Neural progenitor cell (in vitro differentiated cells): ENCODE measurements around the gene ABCA1. TPM values are rescaled to one million over a fixed set of nuclear protein-coding genes. Genes with fewer than 3 reads are reported as not detected.

Experiments
- DNase-seq: peaks from one replicate; pipeline ENCODE4 v3.0.0-alpha.2; 2016; ENCODE audit warnings: low spot score
- H2AFZ ChIP-seq: fragments of 200-600 bp; sonication (generic); replicated peaks from 2 replicates; pipeline ENCODE4 v1.6.1; 2016; ENCODE audit warnings: antibody characterized with exemption
- H3F3A ChIP-seq: fragments of 200-600 bp; sonication (generic); 2 replicates; pipeline ENCODE4 v1.6.1; 2016; ENCODE audit warnings: antibody characterized with exemption, low read depth
- H3K27ac ChIP-seq: fragments of 200-600 bp; sonication (generic); 2 replicates; pipeline ENCODE4 v1.5.1; 2016; ENCODE audit warnings: mild to moderate bottlenecking
- H3K27me3 ChIP-seq: fragments of 200-600 bp; sonication (generic); 2 replicates; pipeline ENCODE4 v1.6.1; 2016; ENCODE audit warnings: mild to moderate bottlenecking, moderate library complexity
- H3K36me3 ChIP-seq: fragments of 200-600 bp; sonication (generic); 2 replicates; pipeline ENCODE4 v1.5.1; 2016
- H3K4me1 ChIP-seq: fragments of 200-600 bp; sonication (generic); 2 replicates; pipeline ENCODE4 v1.6.1; 2016; ENCODE audit warnings: mixed run types
- H3K4me2 ChIP-seq: fragments of 200-600 bp; sonication (generic); 2 replicates; pipeline ENCODE4 v1.6.1; 2016
- H3K4me3 ChIP-seq: fragments of 200-600 bp; sonication (generic); 2 replicates; pipeline ENCODE4 v1.5.1; 2016
- H3K79me2 ChIP-seq: fragments of 200-600 bp; sonication (generic); 2 replicates; pipeline ENCODE4 v1.6.1; 2016; ENCODE audit warnings: low read depth
- H3K9ac ChIP-seq: fragments of 200-600 bp; sonication (generic); 2 replicates; pipeline ENCODE4 v1.6.1; 2016
- H3K9me3 ChIP-seq: fragments of 200-600 bp; sonication (generic); 2 replicates; pipeline ENCODE4 v1.5.1; 2016; ENCODE audit warnings: low read depth
- H4K20me1 ChIP-seq: fragments of 200-600 bp; sonication (generic); 2 replicates; pipeline ENCODE4 v1.6.1; 2016; ENCODE audit warnings: low read depth
- H3K27ac Mint-ChIP-seq: 3 replicates; pipeline ENCODE4 v1.8.0; 2021; ENCODE audit warnings: mixed read lengths
- H3K27me3 Mint-ChIP-seq: 2 replicates; pipeline ENCODE4 v1.8.0; 2022; ENCODE audit warnings: low read depth, mild to moderate bottlenecking, inconsistent platforms, moderate library complexity, mixed read lengths; ENCODE audit not compliant: insufficient read depth
- H3K36me3 Mint-ChIP-seq: 3 replicates; pipeline ENCODE4 v1.8.0; 2021; ENCODE audit warnings: mixed read lengths
- H3K4me1 Mint-ChIP-seq: 3 replicates; pipeline ENCODE4 v1.8.0; 2021; ENCODE audit warnings: mixed read lengths
- H3K4me3 Mint-ChIP-seq: 3 replicates; pipeline ENCODE4 v1.8.0; 2021; ENCODE audit warnings: mild to moderate bottlenecking, moderate library complexity, mixed read lengths
- H3K9me3 Mint-ChIP-seq: 3 replicates; pipeline ENCODE4 v1.8.0; 2020; ENCODE audit warnings: mixed read lengths
- CTCF ChIP-seq: fragments of 200-600 bp; sonication (generic); IDR thresholded peaks from 2 replicates; pipeline ENCODE4 v1.5.1; 2017; ENCODE audit warnings: antibody characterized with exemption, mild to moderate bottlenecking
- EZH2 ChIP-seq: fragments of 200-600 bp; sonication (generic); IDR thresholded peaks from 2 replicates; pipeline ENCODE4 v1.6.1; 2017; ENCODE audit warnings: antibody characterized with exemption, mild to moderate bottlenecking, moderate library complexity
- EZH2phosphoT487 ChIP-seq: fragments of 200-600 bp; sonication (generic); IDR thresholded peaks from 2 replicates; pipeline ENCODE4 v1.6.1; 2017; ENCODE audit warnings: antibody characterized with exemption
- total RNA-seq: library from RNA; depleted of rRNA; stranded (reverse); fragments of >200 nt; gene quantifications from 2 replicates; pipeline ENCODE4 v1.2.3, GENCODE V29; 2015; ENCODE audit warnings: low replicate concordance

The ABCA1 gene
- total RNA-seq, 1 donor from 2014 or later = 32.4 TPM

GRCh38 chr9:104778802-104779201 is 149.2 kb downstream of the ABCA1 start:
- no peak for DNase-seq
- H2AFZ ChIP-seq = no peak overlapping the region

GRCh38 chr9:104776797-104777196 is 151.2 kb downstream of the ABCA1 start:
- Mint-ChIP-seq H3K36me3 (no peaks in the 10 kb centered on the region), H3K4me3 (no peak overlapping the region), H3K9me3 (no peaks in the 10 kb centered on the region), H3K4me1 (no peaks in the 10 kb centered on the region), H3K27me3 (no peaks in the 10 kb centered on the region), H3K27ac (no peak overlapping the region)
- no peak overlapping the region for H3K27ac ChIP-seq
- no peak overlapping the region for H3K9ac ChIP-seq
- no peak overlapping the region for H2AFZ ChIP-seq
- no peak overlapping the region for H3K4me3 ChIP-seq
- H3K4me2 ChIP-seq = no peak overlapping the region
- H3K9me3 ChIP-seq = no peaks in the 10 kb centered on the region
- no peak for TF ChIP-seq EZH2
- no peak for TF ChIP-seq CTCF
- TF ChIP-seq EZH2phosphoT487 = no peak
- no peaks in the 10 kb centered on the region for H3K27me3 ChIP-seq
- H3K4me1 ChIP-seq = no peaks in the 10 kb centered on the region
- no peak for DNase-seq
- no peaks in the 10 kb centered on the region for H4K20me1 ChIP-seq
- no peaks in the 10 kb centered on the region for H3K79me2 ChIP-seq
- no peaks in the 10 kb centered on the region for H3F3A ChIP-seq
- H3K36me3 ChIP-seq = peaks cover 6% of the 10 kb centered on the region

More at GRCh38 chr9:104778802-104779201, 149.2 kb downstream of the ABCA1 start:
- Histone ChIP-seq H3K27ac (no peak overlapping the region), H3K4me3 (no peak overlapping the region), H3F3A (no peaks in the 10 kb centered on the region), H3K4me1 (no peaks in the 10 kb centered on the region), H3K9ac (no peak overlapping the region), H3K27me3 (no peaks in the 10 kb centered on the region), H3K36me3 (peaks cover 6% of the 10 kb centered on the region), H3K4me2 (no peak overlapping the region), H4K20me1 (no peaks in the 10 kb centered on the region), H3K9me3 (no peaks in the 10 kb centered on the region), H3K79me2 (no peaks in the 10 kb centered on the region)
- Mint-ChIP-seq H3K36me3 (peaks cover 1% of the 10 kb centered on the region), H3K27ac (no peak overlapping the region), H3K4me3 (no peak overlapping the region), H3K27me3 (no peaks in the 10 kb centered on the region), H3K9me3 (no peaks in the 10 kb centered on the region), H3K4me1 (no peaks in the 10 kb centered on the region)
- TF ChIP-seq EZH2 (no peak), CTCF (no peak), EZH2phosphoT487 (no peak)

GRCh38 chr9:104775976-104776375 is 152.0 kb downstream of the ABCA1 start:
- Histone ChIP-seq H3K27ac (no peak overlapping the region), H3F3A (no peaks in the 10 kb centered on the region), H3K79me2 (no peaks in the 10 kb centered on the region), H3K9me3 (no peaks in the 10 kb centered on the region), H2AFZ (no peak overlapping the region), H3K4me3 (no peak overlapping the region), H3K36me3 (peaks cover under 1% of the 10 kb centered on the region), H3K4me2 (no peak overlapping the region), H3K9ac (no peak overlapping the region), H3K4me1 (no peaks in the 10 kb centered on the region), H3K27me3 (no peaks in the 10 kb centered on the region), H4K20me1 (no peaks in the 10 kb centered on the region)
- no peak for TF ChIP-seq EZH2phosphoT487
- no peak for TF ChIP-seq CTCF
- TF ChIP-seq EZH2 = no peak
- Mint-ChIP-seq H3K9me3 (no peaks in the 10 kb centered on the region), H3K27me3 (no peaks in the 10 kb centered on the region), H3K36me3 (no peaks in the 10 kb centered on the region), H3K4me3 (no peak overlapping the region), H3K4me1 (no peaks in the 10 kb centered on the region), H3K27ac (no peak overlapping the region)
- no peak for DNase-seq

- Mint-ChIP-seq H3K4me1 (no peaks in the 10 kb centered on the region), H3K9me3 (no peaks in the 10 kb centered on the region), H3K27ac (no peak overlapping the region), H3K27me3 (no peaks in the 10 kb centered on the region), H3K36me3 (no peaks in the 10 kb centered on the region), H3K4me3 (no peak overlapping the region)
- H3K79me2 ChIP-seq = no peaks in the 10 kb centered on the region
- H3K9ac ChIP-seq = no peak overlapping the region
- no peak overlapping the region for H3K4me2 ChIP-seq
- no peak overlapping the region for H3K4me3 ChIP-seq
- no peaks in the 10 kb centered on the region for H3F3A ChIP-seq
- no peaks in the 10 kb centered on the region for H4K20me1 ChIP-seq
- H3K27ac ChIP-seq = no peak overlapping the region
- no peaks in the 10 kb centered on the region for H3K36me3 ChIP-seq
- no peaks in the 10 kb centered on the region for H3K9me3 ChIP-seq
- TF ChIP-seq EZH2phosphoT487 (no peak), CTCF (no peak), EZH2 (no peak)
- DNase-seq = no peak
- no peak overlapping the region for H2AFZ ChIP-seq
- no peaks in the 10 kb centered on the region for H3K27me3 ChIP-seq
- no peaks in the 10 kb centered on the region for H3K4me1 ChIP-seq
Observed at GRCh38 chr9:104775574-104775936, 152.4 kb downstream of the ABCA1 start.
